Activated CD4-positive, alpha-beta T cell treated with anti-CD3 and anti-CD28 coated beads, Interleukin-2, amount 50 U/mL, for 16 hours (primary cell): ENCODE measurements around the gene PAX2.
A peak's percentile ranks its signal among the peaks of the same experiment; 100 is the strongest.

Source experiments
- DNase-seq: peaks from one replicate; pipeline ENCODE4 v3.0.0-alpha.2; 2020

The PAX2 gene

GRCh38 chr10:100725071-100725471 is 20.3 kb upstream of the PAX2 start:
- DNase-seq: no peak

DNA sequence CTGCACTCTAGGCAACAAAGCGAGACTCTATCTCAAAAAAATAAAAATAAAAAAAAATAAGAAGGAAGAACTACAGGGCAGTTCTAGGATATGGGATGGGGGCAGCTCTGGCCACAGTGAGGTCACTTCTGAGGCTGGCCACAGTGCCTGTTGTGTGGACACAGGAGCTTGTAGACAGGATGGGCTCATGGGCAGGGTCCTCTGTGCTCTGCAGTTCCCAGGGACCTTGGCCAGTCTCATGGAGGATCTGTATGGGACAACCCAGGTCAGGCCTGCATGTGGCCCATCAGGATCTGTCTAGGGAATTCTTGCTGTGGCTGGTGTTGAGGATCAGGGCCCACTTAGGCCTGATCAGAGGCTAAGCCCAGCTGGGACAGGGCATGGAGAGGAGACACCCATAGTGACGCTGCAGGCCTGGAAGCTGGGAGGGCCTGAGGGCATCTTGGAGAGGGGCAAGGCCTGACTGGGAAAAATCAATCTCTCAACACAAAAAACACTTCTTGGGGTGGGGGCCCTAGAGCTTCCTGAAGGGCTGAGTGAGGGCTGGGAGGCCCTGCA is 19.4 kb upstream of the PAX2 start:
- no peak for DNase-seq

- DNase-seq: no peak
Measured at GRCh38 chr10:100727808-100728207, 17.6 kb upstream of the PAX2 start.

GRCh38 chr10:100728928-100729861 is 16.2 kb upstream of the PAX2 start:
- DNase-seq: peak; percentile 28

DNA sequence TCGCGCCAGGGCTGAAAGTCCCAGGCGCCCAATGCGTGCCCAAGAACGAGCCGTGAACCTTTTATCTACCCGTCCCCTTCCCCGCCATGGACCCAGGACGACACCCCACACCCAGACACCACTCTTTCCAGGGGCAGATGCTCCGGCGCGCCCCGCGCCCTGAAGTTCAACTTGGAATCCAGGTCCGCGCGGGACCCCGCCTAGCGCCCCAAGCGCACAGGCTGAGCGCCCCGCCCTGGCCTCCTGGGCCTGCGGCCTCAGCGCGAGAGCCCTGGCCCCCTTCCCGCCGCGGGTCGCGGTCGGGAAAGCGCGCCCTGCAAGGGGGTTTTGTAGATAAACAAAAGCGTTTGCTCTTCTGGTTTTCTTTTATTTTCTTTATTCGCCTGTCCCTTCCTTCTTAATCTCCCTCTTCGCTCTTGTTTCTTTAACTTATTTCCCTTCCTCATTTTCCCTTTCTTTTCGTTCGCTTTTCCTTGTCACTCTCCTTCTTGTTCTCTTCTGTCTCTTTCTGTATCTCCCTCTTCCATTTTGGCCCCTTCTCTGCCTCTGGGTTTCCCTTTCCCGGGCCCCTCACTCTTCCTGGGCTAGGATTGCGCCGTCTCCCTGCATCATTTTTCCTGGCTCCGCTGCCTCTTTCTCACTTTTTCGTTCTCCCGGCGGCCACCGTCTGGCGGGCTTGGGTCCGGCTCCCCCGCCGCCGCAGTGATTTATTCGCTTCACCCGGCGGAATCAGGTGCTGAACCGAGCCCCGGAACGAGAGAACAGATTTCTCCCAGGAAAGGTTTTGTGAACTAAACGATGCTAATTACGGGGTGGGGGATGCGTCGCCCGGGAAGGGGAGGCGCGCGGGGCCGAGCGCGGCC is 15.3 kb upstream of the PAX2 start:
- no peak for DNase-seq

GRCh38 chr10:100730725-100731406 is 14.5 kb upstream of the PAX2 start:
- DNase-seq: peak; percentile 54

GRCh38 chr10:100731407-100732240 is 13.8 kb upstream of the PAX2 start:
- DNase-seq: no peak

- no peak for DNase-seq
Measured at GRCh38 chr10:100732241-100732596, 13.2 kb upstream of the PAX2 start.

DNA sequence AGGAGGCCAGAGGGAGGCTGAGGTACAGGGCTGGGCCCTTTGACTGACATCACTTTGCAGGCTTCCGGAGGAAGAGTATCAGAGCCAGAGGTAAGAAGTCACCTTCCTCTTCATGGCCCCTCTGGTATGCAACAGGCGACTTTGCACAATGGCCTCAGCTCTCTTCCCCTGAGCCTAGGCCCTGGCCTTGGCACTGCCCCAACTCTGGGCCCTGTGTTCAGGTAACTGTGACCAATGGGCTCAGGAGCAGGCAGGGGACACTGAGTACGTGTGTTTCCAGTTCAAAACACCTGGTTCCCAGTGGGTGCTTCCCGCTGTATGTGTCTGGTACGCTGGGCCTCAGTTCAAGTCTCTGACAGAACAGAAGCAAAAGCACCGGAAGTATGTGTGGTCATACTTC is 12.1 kb upstream of the PAX2 start:
- DNase-seq: no peak

GRCh38 chr10:100734295-100735086 is 10.9 kb upstream of the PAX2 start:
- no peak for DNase-seq

GRCh38 chr10:100735087-100735336 is 10.4 kb upstream of the PAX2 start:
- no peak for DNase-seq

DNA sequence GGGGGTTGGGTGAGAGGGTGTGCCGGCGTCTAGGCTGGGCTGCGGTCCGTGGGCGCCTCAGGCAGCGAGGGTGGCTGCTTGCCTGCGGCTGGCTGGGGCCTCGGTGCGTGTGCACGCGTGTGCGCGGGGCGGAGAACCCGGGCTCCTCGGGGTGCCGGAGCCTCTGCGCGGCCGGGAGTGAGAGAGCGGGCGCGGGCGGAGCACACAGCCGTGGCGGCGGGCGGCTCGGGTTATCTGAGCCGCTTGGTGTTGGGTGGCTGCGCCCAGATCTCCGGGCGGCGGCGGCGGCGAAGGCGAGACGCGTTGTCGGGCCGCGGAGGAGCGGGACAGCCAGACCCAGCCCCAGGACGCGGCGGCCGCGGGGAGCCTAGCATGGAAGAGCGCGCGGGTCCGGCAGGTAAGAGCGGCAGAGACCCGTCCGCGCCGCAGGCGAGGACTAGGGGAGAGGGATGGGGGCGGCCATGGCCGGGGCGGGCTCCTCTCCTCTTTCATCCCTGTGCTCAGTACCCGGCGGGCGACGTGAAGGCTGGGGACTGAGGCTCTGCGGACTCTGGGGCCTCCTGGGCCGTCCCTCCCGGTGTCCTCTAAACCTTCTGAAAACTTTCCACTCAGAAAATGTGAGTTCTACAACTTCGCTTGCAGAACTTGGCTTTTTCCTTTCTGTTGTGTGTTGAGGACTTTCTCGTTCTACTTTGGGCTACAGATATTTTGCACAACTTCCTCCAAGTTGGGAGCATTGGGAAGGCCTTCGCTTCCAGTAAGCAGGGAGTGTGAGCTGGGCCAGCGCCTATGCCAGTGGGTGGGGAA is 9.8 kb upstream of the PAX2 start:
- DNase-seq: no peak

GRCh38 chr10:100736144-100736808 is 9.1 kb upstream of the PAX2 start:
- no peak for DNase-seq

DNA sequence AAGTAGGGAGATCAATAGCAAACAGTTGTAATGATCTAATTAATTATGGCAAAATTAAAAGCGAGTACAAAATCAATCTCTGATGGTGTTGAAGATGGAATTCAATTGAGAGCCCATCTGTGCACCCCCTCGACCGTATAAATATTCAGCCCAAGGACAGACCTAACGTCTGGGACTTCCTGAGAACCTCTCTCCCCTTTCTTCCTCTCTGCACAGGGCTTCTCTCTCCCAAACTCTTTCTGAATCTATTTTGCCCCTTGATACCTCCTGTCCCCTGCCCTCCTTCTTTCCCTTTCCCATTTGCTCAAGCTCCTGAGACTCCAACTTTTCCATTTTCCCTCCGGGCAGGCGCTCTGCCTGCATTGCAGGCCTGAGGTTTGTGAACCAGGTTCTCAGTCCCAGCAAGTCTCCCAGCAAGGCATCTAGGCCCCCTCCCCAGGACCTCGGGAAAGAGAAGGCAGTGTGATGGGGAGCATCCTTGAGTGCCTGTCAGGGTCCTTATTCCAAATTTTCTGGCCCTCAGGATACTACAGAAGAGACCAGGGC is 8.5 kb upstream of the PAX2 start:
- DNase-seq: no peak

DNA sequence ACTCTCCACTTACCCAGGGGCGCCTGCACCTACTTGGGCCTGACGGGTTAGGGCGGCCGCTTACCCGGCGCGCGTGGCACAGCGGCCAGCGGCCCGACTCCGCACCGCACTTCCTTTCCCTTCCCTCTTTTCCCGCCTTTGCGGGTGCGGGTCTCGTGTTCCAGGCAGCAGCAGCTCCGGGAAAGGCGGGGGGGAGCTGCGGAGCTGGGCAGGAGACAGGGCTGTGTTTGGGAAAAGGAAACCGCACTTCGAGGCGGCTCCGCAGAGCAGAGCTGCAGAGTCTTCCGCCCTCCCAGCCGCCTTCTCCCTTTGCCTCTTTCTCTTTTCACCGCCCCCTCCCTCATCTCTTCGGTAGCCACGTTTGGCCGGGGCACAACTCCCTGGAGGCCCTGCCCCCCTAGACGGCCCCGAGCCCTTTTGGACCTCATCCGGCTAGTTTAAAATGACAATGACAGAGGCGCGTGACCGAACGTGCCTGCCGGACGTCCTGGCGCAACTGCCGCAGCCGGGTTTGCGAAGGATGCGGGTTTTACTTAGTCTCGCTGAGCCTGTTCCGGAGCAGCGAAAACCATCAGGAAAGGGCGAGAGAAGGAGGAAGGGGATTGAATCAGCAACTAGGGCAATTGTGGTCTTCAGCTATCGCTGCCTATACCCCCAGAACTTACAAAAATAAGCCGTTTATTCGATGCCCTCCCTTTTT is 7.9 kb upstream of the PAX2 start:
- peak; percentile 12 for DNase-seq

DNA sequence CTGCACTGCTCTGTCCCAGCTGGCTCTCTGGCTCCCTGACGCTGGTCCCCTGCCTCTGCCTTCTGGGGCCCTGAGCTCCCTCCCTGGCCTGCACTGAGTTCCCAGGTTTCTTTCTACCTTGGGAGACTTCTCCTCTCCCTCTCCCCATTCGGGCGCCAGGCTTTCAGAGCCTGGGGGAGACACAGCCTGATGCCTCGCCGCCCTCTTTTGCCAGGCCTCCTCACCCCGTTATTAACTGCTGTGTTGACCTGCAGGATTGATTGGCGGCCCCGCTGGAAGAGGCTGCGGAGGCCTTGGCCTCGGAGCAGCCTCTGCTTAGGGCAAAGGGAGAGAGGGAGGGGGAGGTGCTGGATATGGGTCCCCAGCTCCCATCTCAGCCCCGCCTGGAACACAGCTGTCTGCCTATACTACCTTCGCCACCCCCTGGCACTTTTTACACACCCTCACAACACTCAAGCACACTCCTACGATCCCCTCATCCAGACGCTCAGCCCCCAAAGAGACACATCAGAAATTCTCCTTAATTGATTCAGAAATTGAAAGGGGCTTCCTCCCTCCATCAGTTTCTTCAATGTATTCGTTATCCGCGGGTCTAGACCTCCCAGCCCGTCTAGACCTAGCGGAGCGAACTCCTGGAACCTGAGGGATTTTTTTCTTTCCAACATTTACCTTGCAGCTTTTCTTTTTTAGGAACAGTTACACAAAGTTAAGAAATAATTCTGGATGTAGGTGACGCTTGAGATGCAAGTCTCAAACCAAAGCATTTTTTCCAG is 7.1 kb upstream of the PAX2 start:
- DNase-seq: no peak

DNA sequence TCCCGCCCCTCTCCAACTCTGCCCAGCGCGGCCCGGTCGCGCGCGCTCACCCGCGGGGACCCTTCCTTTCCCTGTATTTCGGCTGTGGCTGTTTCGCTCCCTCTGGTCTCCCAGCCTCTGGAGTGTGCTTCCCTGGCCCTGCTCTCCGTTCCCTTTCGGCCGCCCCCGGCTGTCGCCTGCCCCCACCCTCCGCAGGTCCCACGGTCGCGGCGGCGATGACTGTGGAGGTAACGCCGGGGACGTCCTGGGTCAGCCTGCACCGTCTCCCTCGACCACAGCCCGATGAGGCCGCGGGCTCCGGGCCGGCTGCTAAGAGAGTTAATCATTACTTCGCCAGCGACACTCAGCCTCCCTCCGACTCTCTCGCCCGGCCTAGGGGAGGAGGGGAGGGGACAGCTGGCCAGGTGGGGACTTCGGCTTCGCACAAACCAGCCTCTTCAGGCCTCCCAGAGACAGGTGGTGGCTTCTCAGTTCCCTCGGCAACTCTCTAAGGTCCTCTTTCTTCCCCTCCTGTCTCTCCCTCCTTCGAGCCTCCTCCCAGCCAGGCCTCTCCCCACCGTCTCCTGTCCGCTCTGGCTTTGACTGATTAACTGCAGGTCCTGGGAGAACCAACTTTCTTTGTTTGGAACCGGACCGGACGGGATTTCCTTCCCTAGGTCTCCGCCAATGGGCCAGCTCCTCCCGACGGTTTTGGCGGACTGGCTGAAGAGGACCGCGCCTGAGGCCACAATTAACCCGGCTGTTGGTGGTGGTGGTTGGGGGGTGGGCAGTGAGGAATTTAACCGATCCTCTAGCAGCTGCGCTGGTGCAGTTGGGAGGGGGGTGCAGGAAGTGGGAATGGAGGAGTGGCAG is 5.6 kb upstream of the PAX2 start:
- no peak for DNase-seq
